Activated CD4-positive, alpha-beta memory T cell treated with anti-CD3 and anti-CD28 coated beads, Interleukin-2, amount 10 ng/mL, durations not matched to agents 7 days and 5 days (primary cell): ENCODE measurements around the gene ADA. TPM values are rescaled to one million over a fixed set of nuclear protein-coding genes. Genes with fewer than 3 reads are reported as not detected.

Experiments used
- CTCF ChIA-PET: fragments of 350-600 bp; sonication (Branson Sonifier 250); formaldehyde crosslinking; loops from one replicate; lab custom pipeline; 2021; ENCODE audit warnings: antibody characterized with exemption, inconsistent platforms; lab: Charles Lee
- POLR2A ChIA-PET: fragments of 350-600 bp; sonication (Branson Sonifier 250); formaldehyde crosslinking; loops from one replicate; lab custom pipeline; 2021; ENCODE audit warnings: antibody characterized with exemption; lab: Charles Lee
- DNase-seq: peaks from one replicate; pipeline ENCODE4 v3.0.0-alpha.2; 2020
- H3K27ac Mint-ChIP-seq: one replicate; pipeline ENCODE4 v1.8.0; 2021; ENCODE audit warnings: mild to moderate bottlenecking, mixed read lengths
- H3K27me3 Mint-ChIP-seq: one replicate; pipeline ENCODE4 v1.8.0; 2021; ENCODE audit warnings: mixed read lengths
- H3K36me3 Mint-ChIP-seq: one replicate; pipeline ENCODE4 v1.8.0; 2021; ENCODE audit warnings: low read depth, mixed read lengths
- H3K4me1 Mint-ChIP-seq: one replicate; pipeline ENCODE4 v1.8.0; 2021; ENCODE audit warnings: mixed read lengths
- H3K4me3 Mint-ChIP-seq: one replicate; pipeline ENCODE4 v1.8.0; 2021; ENCODE audit warnings: mild to moderate bottlenecking, mixed read lengths
- H3K9me3 Mint-ChIP-seq: one replicate; pipeline ENCODE4 v1.8.0; 2021; ENCODE audit warnings: mixed read lengths
- total RNA-seq, 2 experiments: library from RNA; stranded (reverse); gene quantifications; one replicate each; pipeline ENCODE4 v1.2.3, GENCODE V29; 2021

The ADA gene
- total RNA-seq, 2 experiments from 2014 or later = 79.0 to 79.7 TPM

GRCh38 chr20:44649976-44650375, 1.5 kb downstream of the ADA start:
- ChIA-PET CTCF (interaction anchor here (1.0 to 4.1 kb wide), 5 partner anchors 22 to 83 kb away, joined by 3 to 29 read pairs (median 8); no protein-coding TSS in a partner anchor), POLR2A (interaction anchor here (1.0 to 3.4 kb wide), 7 partner anchors 7 to 129 kb away, joined by 3 to 15 read pairs (median 5); partner anchors contain the start of gene SERINC3)
- peak overlapping the region; percentile 96 for H3K4me3 Mint-ChIP-seq
- H3K27ac Mint-ChIP-seq = peak overlapping the region; percentile 80
- no peaks in the 10 kb centered on the region for H3K27me3 Mint-ChIP-seq
- no peak for DNase-seq
- no peaks in the 10 kb centered on the region for H3K9me3 Mint-ChIP-seq
- H3K36me3 Mint-ChIP-seq = peaks cover 32% of the 10 kb centered on the region
- H3K4me1 Mint-ChIP-seq = peaks cover 69% of the 10 kb centered on the region

- H3K9me3 Mint-ChIP-seq = no peaks in the 10 kb centered on the region
- H3K36me3 Mint-ChIP-seq = peaks cover 29% of the 10 kb centered on the region
- H3K4me1 Mint-ChIP-seq = peaks cover 78% of the 10 kb centered on the region
- no peak for DNase-seq
- peak overlapping the region; percentile 51 for H3K4me3 Mint-ChIP-seq
- H3K27me3 Mint-ChIP-seq = no peaks in the 10 kb centered on the region
- POLR2A ChIA-PET = interaction anchor here (0.7 to 3.4 kb wide), 6 partner anchors 9 to 128 kb away, joined by 3 to 14 read pairs (median 3); partner anchors contain the start of gene SERINC3
- CTCF ChIA-PET = interaction anchor here (0.6 to 4.1 kb wide), 3 partner anchors 20 to 36 kb away, joined by 4 to 29 read pairs (median 8); no protein-coding TSS in a partner anchor
- H3K27ac Mint-ChIP-seq = peak overlapping the region; percentile 66
Observed at GRCh38 chr20:44649126-44649525, 2.4 kb downstream of the ADA start.

GRCh38 chr20:44648579-44648978, 2.9 kb downstream of the ADA start:
- Mint-ChIP-seq H3K27me3 (no peaks in the 10 kb centered on the region), H3K27ac (peak overlapping the region; percentile 47), H3K4me1 (peaks cover 82% of the 10 kb centered on the region), H3K9me3 (no peaks in the 10 kb centered on the region), H3K36me3 (peaks cover 26% of the 10 kb centered on the region), H3K4me3 (peak overlapping the region; percentile 51)
- ChIA-PET CTCF (interaction anchor here (0.6 to 4.1 kb wide), 3 partner anchors 21 to 37 kb away, joined by 4 to 29 read pairs (median 8); no protein-coding TSS in a partner anchor), POLR2A (interaction anchor here (0.7 to 1.7 kb wide), 4 partner anchors 30 to 40 kb away, joined by 3 to 5 read pairs (median 3); no protein-coding TSS in a partner anchor)
- no peak for DNase-seq

GRCh38 chr20:44648068-44648467, 3.4 kb downstream of the ADA start:
- H3K4me3 Mint-ChIP-seq = no peak overlapping the region
- POLR2A ChIA-PET = interaction anchor here (0.7 to 1.0 kb wide), 2 partner anchors 37 to 39 kb away, joined by 3 read pairs; no protein-coding TSS in a partner anchor
- H3K27me3 Mint-ChIP-seq = no peaks in the 10 kb centered on the region
- no peak for DNase-seq
- CTCF ChIA-PET = interaction anchor here (2.9 to 5.7 kb wide), 2 partner anchors 35 to 37 kb away, joined by 8 to 26 read pairs; no protein-coding TSS in a partner anchor
- peaks cover 22% of the 10 kb centered on the region for H3K36me3 Mint-ChIP-seq
- H3K27ac Mint-ChIP-seq = peak overlapping the region; percentile 93
- peaks cover 82% of the 10 kb centered on the region for H3K4me1 Mint-ChIP-seq
- no peaks in the 10 kb centered on the region for H3K9me3 Mint-ChIP-seq

- Mint-ChIP-seq H3K4me3 (peak overlapping the region; percentile 34), H3K4me1 (peaks cover 90% of the 10 kb centered on the region)
- DNase-seq = peak; percentile 42
Observed at GRCh38 chr20:44646641-44647274, 4.7 kb downstream of the ADA start.

GRCh38 chr20:44646023-44646640, 5.4 kb downstream of the ADA start:
- H3K4me1 Mint-ChIP-seq = peaks cover 96% of the 10 kb centered on the region
- H3K36me3 Mint-ChIP-seq = peaks cover 26% of the 10 kb centered on the region
- ChIA-PET CTCF (interaction anchor here (1.2 to 5.7 kb wide), 2 partner anchors 37 to 39 kb away, joined by 3 to 26 read pairs; no protein-coding TSS in a partner anchor), POLR2A (interaction anchor here (0.6 to 4.2 kb wide), 10 partner anchors 12 to 125 kb away, joined by 3 to 17 read pairs (median 4); partner anchors contain the start of gene SERINC3)
- no peaks in the 10 kb centered on the region for H3K9me3 Mint-ChIP-seq
- H3K27me3 Mint-ChIP-seq = no peaks in the 10 kb centered on the region
- peak overlapping the region; percentile 93 for H3K27ac Mint-ChIP-seq
- peak overlapping the region; percentile 34 for H3K4me3 Mint-ChIP-seq
- DNase-seq = peak; percentile 56

More at GRCh38 chr20:44646641-44647274, 4.7 kb downstream of the ADA start:
- ChIA-PET CTCF (interaction anchor here (1.2 to 5.7 kb wide), 2 partner anchors 36 to 38 kb away, joined by 3 to 26 read pairs; no protein-coding TSS in a partner anchor), POLR2A (interaction anchor here (0.6 to 4.2 kb wide), 9 partner anchors 13 to 125 kb away, joined by 3 to 17 read pairs (median 4); partner anchors contain the start of gene SERINC3)
- Mint-ChIP-seq H3K9me3 (no peaks in the 10 kb centered on the region), H3K27me3 (no peaks in the 10 kb centered on the region), H3K36me3 (peaks cover 22% of the 10 kb centered on the region), H3K27ac (peak overlapping the region; percentile 93)

- Mint-ChIP-seq H3K9me3 (no peaks in the 10 kb centered on the region), H3K4me1 (peaks cover 91% of the 10 kb centered on the region), H3K4me3 (peak overlapping the region; percentile 55), H3K27ac (peak overlapping the region; percentile 93), H3K27me3 (no peaks in the 10 kb centered on the region), H3K36me3 (peaks cover 37% of the 10 kb centered on the region)
- ChIA-PET POLR2A (interaction anchor here (1.0 to 4.2 kb wide), 8 partner anchors 9 to 241 kb away, joined by 3 to 17 read pairs (median 8); partner anchors contain the start of gene YWHAB), CTCF (interaction anchor here (0.6 to 5.7 kb wide), 8 partner anchors 18 to 260 kb away, joined by 3 to 26 read pairs (median 4); partner anchors contain the start of gene SERINC3)
- peak; percentile 60 for DNase-seq
Observed at GRCh38 chr20:44644667-44645131, 6.8 kb downstream of the ADA start.

GRCh38 chr20:44644230-44644617, 7.3 kb downstream of the ADA start:
- Mint-ChIP-seq H3K9me3 (no peaks in the 10 kb centered on the region), H3K27me3 (no peaks in the 10 kb centered on the region), H3K27ac (peak overlapping the region; percentile 93), H3K36me3 (peaks cover 37% of the 10 kb centered on the region), H3K4me1 (peaks cover 89% of the 10 kb centered on the region), H3K4me3 (peak overlapping the region; percentile 31)
- ChIA-PET CTCF (interaction anchor here (0.7 to 5.7 kb wide), 6 partner anchors 26 to 123 kb away, joined by 3 to 26 read pairs (median 4); partner anchors contain the start of gene SERINC3), POLR2A (interaction anchor here (1.0 to 4.2 kb wide), 7 partner anchors 9 to 241 kb away, joined by 3 to 17 read pairs (median 10); partner anchors contain the start of gene YWHAB)
- peak; percentile 19 for DNase-seq

GRCh38 chr20:44643596-44644229, 7.8 kb downstream of the ADA start:
- CTCF ChIA-PET = interaction anchor here (1.3 to 5.7 kb wide), 4 partner anchors 10 to 122 kb away, joined by 5 to 26 read pairs (median 6); partner anchors contain the start of gene SERINC3

GRCh38 chr20:44643154-44643519, 8.4 kb downstream of the ADA start:
- CTCF ChIA-PET = interaction anchor here (0.8 to 5.7 kb wide), 3 partner anchors 8 to 40 kb away, joined by 4 to 26 read pairs (median 6); no protein-coding TSS in a partner anchor
- Mint-ChIP-seq H3K27me3 (no peaks in the 10 kb centered on the region), H3K27ac (peak overlapping the region; percentile 93), H3K9me3 (peaks cover 5% of the 10 kb centered on the region), H3K36me3 (peaks cover 36% of the 10 kb centered on the region), H3K4me3 (peak overlapping the region; percentile 37), H3K4me1 (peaks cover 82% of the 10 kb centered on the region)
- no peak for DNase-seq
- POLR2A ChIA-PET = interaction anchor here (0.8 to 4.2 kb wide), 9 partner anchors 8 to 167 kb away, joined by 3 to 17 read pairs (median 6); partner anchors contain the start of genes ADA and SERINC3

More at GRCh38 chr20:44643596-44644229, 7.8 kb downstream of the ADA start:
- Mint-ChIP-seq H3K9me3 (peaks cover 3% of the 10 kb centered on the region), H3K4me3 (peak overlapping the region; percentile 50), H3K4me1 (peaks cover 88% of the 10 kb centered on the region), H3K27me3 (no peaks in the 10 kb centered on the region), H3K36me3 (peaks cover 37% of the 10 kb centered on the region), H3K27ac (peak overlapping the region; percentile 93)
- POLR2A ChIA-PET = interaction anchor here (1.0 to 4.2 kb wide), 11 partner anchors 8 to 167 kb away, joined by 3 to 17 read pairs (median 9); partner anchors contain the start of genes ADA and SERINC3
- DNase-seq = peak; percentile 68
